ENCODE results near the gene CARS2. TPM values are rescaled to one million over a fixed set of nuclear protein-coding genes. Genes with fewer than 3 reads are reported as not detected.

CARS2 gene
- total RNA-seq, 1 experiment from 2014 or later = 41.9 TPM

DNA sequence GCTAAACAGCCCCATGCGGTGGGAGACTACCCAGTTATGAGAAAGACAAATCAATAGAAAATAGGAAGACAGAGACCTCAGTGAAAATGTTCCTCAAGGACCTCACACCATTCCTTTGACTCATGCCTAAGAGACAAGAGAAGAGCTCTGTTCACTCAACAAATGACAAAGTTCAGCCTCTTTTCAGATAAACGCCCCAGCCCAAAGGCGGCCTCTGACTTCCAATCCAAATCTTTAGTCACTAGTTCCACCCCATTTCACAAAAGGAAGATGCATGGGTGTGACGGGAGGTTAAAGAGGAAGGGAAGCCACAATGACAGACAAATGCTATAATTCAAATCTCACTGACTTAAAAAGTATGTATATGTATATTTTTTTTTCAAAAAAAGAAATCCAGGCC lies 8.1 kb downstream of the CARS2 start:
- Histone ChIP-seq H3K79me1 (ENCODE audit: insufficient read depth, low read depth, low read length, poor library complexity, severe bottlenecking) (no peaks in the 10 kb centered on the region), H2BK20ac (ENCODE audit: low read depth, low read length, poor library complexity, severe bottlenecking) (no peak overlapping the region), H2BK15ac (ENCODE audit: low read depth, low read length) (no peak overlapping the region), H2BK120ac (ENCODE audit: low read depth, low read length, poor library complexity, severe bottlenecking) (no peak overlapping the region), H3K14ac (ENCODE audit: insufficient read depth, low read length) (no peak overlapping the region), H3K23ac (ENCODE audit: insufficient read length, low read depth, low read length) (no peak overlapping the region), H3K9me3 (ENCODE audit: control insufficient read depth, low read depth, low read length) (no peaks in the 10 kb centered on the region), H4K20me1 (ENCODE audit: control insufficient read depth, insufficient read depth, insufficient read length) (no peaks in the 10 kb centered on the region), H3K56ac (ENCODE audit: insufficient read length, low read depth, low read length) (no peak overlapping the region), H3K79me2 (ENCODE audit: insufficient read depth, low read length) (no peaks in the 10 kb centered on the region), H4K5ac (ENCODE audit: insufficient read length, low read depth, low read length) (no peak overlapping the region), H3K23me2 (ENCODE audit: insufficient read length, low read depth, low read length, poor library complexity, severe bottlenecking) (no peaks in the 10 kb centered on the region), H2BK5ac (ENCODE audit: insufficient read length, low read length) (no peak overlapping the region), H3K4me1 (ENCODE audit: insufficient read depth, low read length) (no peaks in the 10 kb centered on the region), H3K4ac (ENCODE audit: low read depth, low read length) (no peak overlapping the region), H3K4me2 (ENCODE audit: insufficient read depth, insufficient read length, low read length) (no peak overlapping the region), H3T11ph (ENCODE audit: low read length) (no peak overlapping the region), H2AFZ (ENCODE audit: low read length) (no peak overlapping the region), H4K91ac (ENCODE audit: insufficient read length, low read depth, low read length) (no peak overlapping the region), H3K9ac (ENCODE audit: extremely low read depth, insufficient read length, low read length) (no peak overlapping the region), H3K18ac (ENCODE audit: insufficient read length, low read depth, low read length) (no peak overlapping the region), H2BK12ac (ENCODE audit: insufficient read length, low read depth, low read length) (no peak overlapping the region), H2AK5ac (ENCODE audit: insufficient read length, low read length) (no peak overlapping the region), H3K27me3 (ENCODE audit: insufficient read depth, low read length) (no peaks in the 10 kb centered on the region), H3K27ac (ENCODE audit: insufficient read length, low read depth, low read length) (no peak overlapping the region), H4K8ac (replicated peaks; ENCODE audit: insufficient read length, low read depth, low read length) (no peak overlapping the region)
- Mint-ChIP-seq H3K27me3 (ENCODE audit: low read depth) (no peaks in the 10 kb centered on the region), H3K4me1 (peaks cover 2% of the 10 kb centered on the region in 2 experiments; a peak in 3 of 4 replicates), H3K9me3 (no peaks in the 10 kb centered on the region), H3K27ac (no peak overlapping the region), H3K36me3 (ENCODE audit: insufficient read depth in 1 of 3, low read depth in 3 of 3) (peaks cover 26 to 62% (median 60%) of the 10 kb centered on the region in 3 experiments; a peak in 6 of 7 replicates), H3K4me3 (no peak overlapping the region)
- TF ChIP-seq, protein P1, sequence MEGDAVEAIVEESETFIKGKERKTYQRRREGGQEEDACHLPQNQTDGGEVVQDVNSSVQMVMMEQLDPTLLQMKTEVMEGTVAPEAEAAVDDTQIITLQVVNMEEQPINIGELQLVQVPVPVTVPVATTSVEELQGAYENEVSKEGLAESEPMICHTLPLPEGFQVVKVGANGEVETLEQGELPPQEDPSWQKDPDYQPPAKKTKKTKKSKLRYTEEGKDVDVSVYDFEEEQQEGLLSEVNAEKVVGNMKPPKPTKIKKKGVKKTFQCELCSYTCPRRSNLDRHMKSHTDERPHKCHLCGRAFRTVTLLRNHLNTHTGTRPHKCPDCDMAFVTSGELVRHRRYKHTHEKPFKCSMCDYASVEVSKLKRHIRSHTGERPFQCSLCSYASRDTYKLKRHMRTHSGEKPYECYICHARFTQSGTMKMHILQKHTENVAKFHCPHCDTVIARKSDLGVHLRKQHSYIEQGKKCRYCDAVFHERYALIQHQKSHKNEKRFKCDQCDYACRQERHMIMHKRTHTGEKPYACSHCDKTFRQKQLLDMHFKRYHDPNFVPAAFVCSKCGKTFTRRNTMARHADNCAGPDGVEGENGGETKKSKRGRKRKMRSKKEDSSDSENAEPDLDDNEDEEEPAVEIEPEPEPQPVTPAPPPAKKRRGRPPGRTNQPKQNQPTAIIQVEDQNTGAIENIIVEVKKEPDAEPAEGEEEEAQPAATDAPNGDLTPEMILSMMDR (conservative IDR thresholded peaks at IDR 0.05) = no peak
- no peak for DNase-seq
- WGBS (ENCODE audit: extremely low coverage, insufficient read length, low lambda C conversion rate) = no CpG with 5 or more reads among the region's 4 CpGs
